ENCODE results near the gene C1orf159.

The C1orf159 gene

GRCh38 chr1:1048765-1049164, 67.1 kb downstream of the C1orf159 start:
- no peak for DNase-seq

- no peak for DNase-seq
Measured at GRCh38 chr1:1047963-1048362, 67.9 kb downstream of the C1orf159 start.

GRCh38 chr1:1047407-1047806, 68.5 kb downstream of the C1orf159 start:
- no peak for DNase-seq

- DNase-seq = no peak
Measured at GRCh38 chr1:1046767-1047166, 69.1 kb downstream of the C1orf159 start.

- no peak for DNase-seq
Measured at GRCh38 chr1:1046243-1046642, 69.6 kb downstream of the C1orf159 start.

- no peak for DNase-seq
Measured at GRCh38 chr1:1045129-1045528, 70.8 kb downstream of the C1orf159 start.

- DNase-seq = no peak
Measured at GRCh38 chr1:1044455-1045078, 71.3 kb downstream of the C1orf159 start.

GRCh38 chr1:1043921-1044320, 72.0 kb downstream of the C1orf159 start:
- DNase-seq = no peak

- DNase-seq = no peak
Measured at GRCh38 chr1:1043411-1043810, 72.5 kb downstream of the C1orf159 start.

GRCh38 chr1:1042835-1043234, 73.1 kb downstream of the C1orf159 start:
- no peak for DNase-seq

GRCh38 chr1:1041873-1042272, 74.0 kb downstream of the C1orf159 start:
- no peak for DNase-seq

- no peak for DNase-seq
Measured at GRCh38 chr1:1041092-1041523, 74.8 kb downstream of the C1orf159 start.

GRCh38 chr1:1040004-1040991, 75.6 kb downstream of the C1orf159 start:
- no peak for DNase-seq

- DNase-seq = no peak
Measured at GRCh38 chr1:1039145-1039910, 76.6 kb downstream of the C1orf159 start.

GRCh38 chr1:1038694-1039093, 77.2 kb downstream of the C1orf159 start:
- DNase-seq = no peak

- no peak for DNase-seq
Measured at GRCh38 chr1:1037366-1038327, 78.2 kb downstream of the C1orf159 start.

GRCh38 chr1:1035291-1035943, 80.5 kb downstream of the C1orf159 start:
- no peak for DNase-seq

- DNase-seq = no peak
Measured at GRCh38 chr1:1034439-1034781, 81.5 kb downstream of the C1orf159 start.

GRCh38 chr1:1033731-1034438, 82.0 kb downstream of the C1orf159 start:
- DNase-seq = no peak

GRCh38 chr1:1033009-1033587, 82.8 kb downstream of the C1orf159 start:
- DNase-seq = no peak

- DNase-seq = no peak
Measured at GRCh38 chr1:1032424-1032823, 83.5 kb downstream of the C1orf159 start.
